GM10248 (cell line): ENCODE measurements around the gene NEK6.

ENCODE experiments used
- CTCF ChIA-PET: fragments of 300-600 bp; sonication (Branson Sonifier 250); formaldehyde crosslinking; extraction: SDS; loops from one replicate; lab custom pipeline; 2021; ENCODE audit warnings: antibody characterized with exemption; lab: Yijun Ruan, JAX
- POLR2A ChIA-PET: fragments of 350-650 bp; sonication (Branson Sonifier 250); formaldehyde crosslinking; extraction: SDS; loops from one replicate; lab custom pipeline; 2020; ENCODE audit warnings: antibody characterized with exemption; lab: Yijun Ruan, JAX
- DNase-seq: peaks from one replicate; pipeline ENCODE4 v3.0.0; 2012; ENCODE audit errors: extremely low spot score
- TF ChIP-seq, protein P1 (sequence below): IDR thresholded peaks from 2 replicates; pipeline ENCODE4 v1.5.1; 2012; ENCODE audit warnings: mild to moderate bottlenecking, low read depth; ENCODE audit errors: extremely low read depth, missing control alignments, control extremely low read depth

The NEK6 gene

DNA sequence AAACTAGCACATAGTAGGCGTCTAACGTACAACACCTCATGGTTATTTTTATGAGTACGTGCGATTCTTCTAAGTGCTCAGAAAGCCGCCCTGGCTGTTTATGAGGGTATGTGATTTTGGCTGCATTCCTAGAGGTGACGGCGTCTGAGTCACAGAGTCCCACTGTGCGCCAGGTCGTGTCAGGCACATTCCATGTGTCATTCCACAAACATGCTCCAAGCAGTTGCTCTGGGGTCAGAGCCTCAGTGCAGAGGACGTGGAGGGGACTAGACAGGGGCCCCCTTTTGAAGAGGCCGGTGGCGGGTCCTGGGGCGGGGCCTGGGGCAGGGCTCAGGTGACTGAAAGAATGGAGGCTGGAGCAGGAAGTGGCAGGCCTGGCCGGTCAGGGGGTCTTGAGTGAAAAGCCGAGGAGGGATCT is 51.9 kb downstream of the NEK6 start:
- TF ChIP-seq, protein P1, sequence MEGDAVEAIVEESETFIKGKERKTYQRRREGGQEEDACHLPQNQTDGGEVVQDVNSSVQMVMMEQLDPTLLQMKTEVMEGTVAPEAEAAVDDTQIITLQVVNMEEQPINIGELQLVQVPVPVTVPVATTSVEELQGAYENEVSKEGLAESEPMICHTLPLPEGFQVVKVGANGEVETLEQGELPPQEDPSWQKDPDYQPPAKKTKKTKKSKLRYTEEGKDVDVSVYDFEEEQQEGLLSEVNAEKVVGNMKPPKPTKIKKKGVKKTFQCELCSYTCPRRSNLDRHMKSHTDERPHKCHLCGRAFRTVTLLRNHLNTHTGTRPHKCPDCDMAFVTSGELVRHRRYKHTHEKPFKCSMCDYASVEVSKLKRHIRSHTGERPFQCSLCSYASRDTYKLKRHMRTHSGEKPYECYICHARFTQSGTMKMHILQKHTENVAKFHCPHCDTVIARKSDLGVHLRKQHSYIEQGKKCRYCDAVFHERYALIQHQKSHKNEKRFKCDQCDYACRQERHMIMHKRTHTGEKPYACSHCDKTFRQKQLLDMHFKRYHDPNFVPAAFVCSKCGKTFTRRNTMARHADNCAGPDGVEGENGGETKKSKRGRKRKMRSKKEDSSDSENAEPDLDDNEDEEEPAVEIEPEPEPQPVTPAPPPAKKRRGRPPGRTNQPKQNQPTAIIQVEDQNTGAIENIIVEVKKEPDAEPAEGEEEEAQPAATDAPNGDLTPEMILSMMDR: no peak
- ChIA-PET POLR2A (no interaction called here), CTCF (no interaction called here)
- DNase-seq: no peak

DNA sequence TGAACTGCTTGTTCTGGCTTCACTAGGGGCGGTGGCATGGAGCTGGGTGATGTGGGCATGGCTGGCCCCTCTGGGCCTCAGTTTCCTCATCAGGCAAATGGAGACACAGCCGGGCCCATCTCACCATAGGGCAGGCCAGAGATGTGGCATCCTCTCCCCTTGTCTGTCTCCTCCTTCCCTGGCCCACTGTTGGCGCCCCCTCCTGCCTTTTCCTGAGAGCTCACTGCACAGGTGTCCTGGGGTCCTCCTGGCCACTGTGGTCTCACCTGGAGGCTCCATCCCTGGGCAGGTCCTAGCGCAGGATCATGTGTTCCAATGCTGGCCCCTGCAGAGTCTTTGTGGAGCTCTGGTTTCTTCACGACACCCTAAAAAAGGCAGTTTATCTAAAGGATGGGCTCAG is 53.5 kb downstream of the NEK6 start:
- POLR2A ChIA-PET: no interaction called here
- TF ChIP-seq, protein P1: no peak
- CTCF ChIA-PET: interaction anchor here (0.9 to 1.4 kb wide), 3 partner anchors 20 to 185 kb away, joined by 3 to 5 read pairs (median 3); no protein-coding TSS in a partner anchor
- no peak for DNase-seq

DNA sequence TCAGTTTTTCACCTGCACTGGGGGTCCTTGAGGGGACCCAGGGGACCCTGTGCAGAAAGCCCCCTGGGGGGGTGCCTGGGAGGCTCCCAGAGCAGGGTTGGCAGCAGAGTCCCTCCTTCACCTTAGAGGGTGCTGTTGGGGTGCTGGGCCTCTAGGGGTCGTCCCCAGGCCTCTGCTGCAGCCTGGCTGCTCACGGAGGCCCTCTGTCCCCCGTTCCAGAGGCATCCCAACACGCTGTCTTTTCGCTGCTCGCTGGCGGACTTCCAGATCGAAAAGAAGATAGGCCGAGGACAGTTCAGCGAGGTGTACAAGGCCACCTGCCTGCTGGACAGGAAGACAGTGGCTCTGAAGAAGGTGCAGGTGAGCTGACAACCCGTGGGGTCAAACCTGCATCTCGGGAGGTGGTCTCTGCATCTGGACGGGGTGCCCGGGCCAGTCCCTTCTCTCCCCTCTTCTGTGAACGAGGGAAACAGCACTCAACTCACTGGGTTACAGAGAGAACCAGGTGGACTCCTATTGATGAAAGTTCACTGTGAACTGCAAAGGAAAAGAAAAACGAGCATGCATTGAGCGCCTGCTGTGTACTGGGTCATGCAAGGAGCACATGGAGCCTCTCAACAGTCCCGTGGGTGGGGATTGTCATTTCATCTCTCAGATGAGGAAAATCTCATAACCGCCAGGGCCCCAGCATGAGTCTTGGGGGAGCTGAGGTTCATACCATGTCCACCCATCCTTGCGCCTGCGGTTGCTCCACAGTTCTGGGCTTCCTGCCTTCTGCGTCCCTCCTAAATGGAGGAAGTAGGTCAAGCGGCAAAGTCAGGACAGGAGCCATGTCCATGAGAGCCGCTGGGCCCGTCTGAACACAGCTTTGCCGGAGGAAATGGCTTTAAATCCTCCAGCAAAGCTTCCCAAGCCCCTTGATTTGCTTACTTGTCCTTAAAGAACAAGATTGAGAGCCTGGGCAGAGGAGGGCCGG is 54.8 kb downstream of the NEK6 start:
- TF ChIP-seq, protein P1: no peak
- ChIA-PET CTCF (interaction anchor here (1.3 to 1.4 kb wide), 2 partner anchors 186 kb away, joined by 5 read pairs; no protein-coding TSS in a partner anchor), POLR2A (interaction anchor here (1.0 kb wide), 1 partner anchor 8 kb away, joined by 3 read pairs; no protein-coding TSS in a partner anchor)
- no peak for DNase-seq

DNA sequence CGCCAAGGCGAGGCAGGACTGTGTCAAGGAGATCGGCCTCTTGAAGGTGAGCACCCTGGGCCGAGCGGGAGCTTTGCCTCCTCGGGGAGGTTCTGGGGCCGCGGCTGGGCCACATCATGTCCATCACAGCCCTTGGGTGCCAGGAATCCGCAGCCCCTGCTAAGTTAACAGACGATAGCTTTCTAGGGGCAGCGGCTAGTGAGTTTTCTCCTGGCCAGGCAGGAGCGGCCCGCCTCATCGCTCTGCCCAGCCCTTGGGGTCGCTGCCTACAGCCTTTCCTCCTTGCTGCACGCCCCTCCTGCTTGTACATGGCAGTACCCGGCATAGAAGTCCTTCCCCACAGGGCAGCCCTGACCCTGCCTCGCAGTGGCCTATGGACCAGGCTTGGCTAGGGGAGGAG is 56.2 kb downstream of the NEK6 start:
- POLR2A ChIA-PET: interaction anchor here (1.0 kb wide), 1 partner anchor 9 kb away, joined by 3 read pairs; no protein-coding TSS in a partner anchor
- TF ChIP-seq, protein P1: no peak
- CTCF ChIA-PET: interaction anchor here (1.1 to 1.3 kb wide), 3 partner anchors 8 to 187 kb away, joined by 3 to 5 read pairs (median 3); no protein-coding TSS in a partner anchor
- no peak for DNase-seq

DNA sequence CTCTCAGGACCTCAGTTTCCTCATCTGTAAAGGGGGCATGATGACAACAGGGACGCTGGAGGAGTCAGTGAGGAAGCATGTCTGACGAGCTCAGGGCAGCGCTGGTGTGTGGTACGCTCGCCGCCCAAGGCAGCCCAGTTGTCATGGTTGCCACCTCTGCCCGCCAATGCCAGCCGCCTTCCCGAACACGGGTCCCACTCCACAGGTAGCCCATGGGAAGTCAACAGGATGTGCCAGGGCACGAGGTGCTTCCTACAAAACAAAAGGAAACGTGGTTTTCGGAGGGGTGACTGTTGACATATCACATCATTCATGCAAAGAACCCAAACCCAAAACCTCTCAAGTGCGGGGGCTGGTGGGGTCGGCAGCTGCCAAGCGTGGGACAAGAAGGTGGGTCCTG is 58.1 kb downstream of the NEK6 start:
- CTCF ChIA-PET: no interaction called here

More for the DNA sequence above, 58.1 kb downstream of the NEK6 start:
- POLR2A ChIA-PET: no interaction called here
- no peak for DNase-seq
- TF ChIP-seq, protein P1: no peak
